Psoas muscle (tissue), 8 donors: ENCODE data around the gene SMIM13. TPM values are rescaled to one million over a fixed set of nuclear protein-coding genes. Genes with fewer than 3 reads are reported as not detected.
A peak's percentile ranks its signal among the peaks of the same experiment; 100 is the strongest.

Experiments used
- ATAC-seq, 4 donors: fragments of 200-7000 bp; cut with Tn5 transposase; one replicate each; pipeline ENCODE4 v1.9.1; 2020; ENCODE audit warnings: moderate library complexity in 3 of 4, mild to moderate bottlenecking in 2 of 4
- DNase-seq, 2 donors: peaks; one replicate each; pipeline ENCODE4 v3.0.0-alpha.2; 2020
- H3K27ac ChIP-seq: fragments of 200-600 bp; one replicate; pipeline ENCODE4 v1.8.0; 2022
- H3K27me3 ChIP-seq, 3 donors: fragments of 200-600 bp in 1 of 3; one replicate each; pipeline versions ENCODE4 v1.6.1 to v1.8.0; 2013 to 2022; ENCODE audit warnings: low read length in 2 of 3, mild to moderate bottlenecking in 2 of 3, moderate library complexity in 1 of 3; ENCODE audit not compliant: insufficient read depth in 3 of 3
- H3K36me3 ChIP-seq, 2 donors: fragments of 200-600 bp in 1 of 2; one replicate each; pipeline versions ENCODE4 v1.6.1 to v1.8.0; 2013 to 2022; ENCODE audit warnings: low read depth in 1 of 2, mild to moderate bottlenecking in 1 of 2, moderate library complexity in 1 of 2; ENCODE audit not compliant: insufficient read depth in 1 of 2
- H3K4me1 ChIP-seq: fragments of 200-600 bp; one replicate; pipeline ENCODE4 v1.8.0; 2022
- H3K4me3 ChIP-seq: fragments of 200-600 bp; one replicate; pipeline ENCODE4 v1.8.0; 2022; ENCODE audit warnings: mild to moderate bottlenecking
- H3K9me3 ChIP-seq: fragments of 200-600 bp; one replicate; pipeline ENCODE4 v1.8.0; 2022
- CTCF ChIP-seq: fragments of 200-600 bp; IDR thresholded peaks from one replicate; pipeline ENCODE4 v1.8.0; 2022; ENCODE audit warnings: antibody characterized with exemption
- WGBS, 3 donors: extraction: QIAGEN DNeasy Blood & Tissue Kit; methylation state at CpG; one replicate each; pipeline versions ENCODE4 v1.1.6 to v1.1.7; 2013; 5-methylcytosine and 5-hydroxymethylcytosine counted together
- intact Hi-C, 2 donors: fragments of 100-400 bp; cut with DNase I; formaldehyde crosslinking; loops; one replicate each; pipeline versions ENCODE4 v1.11.0 to v1.14.2; 2022
- polyA plus RNA-seq, 3 donors: library from polyadenylated mRNA; stranded (reverse); fragments of 200-250 nt; gene quantifications; one replicate each; pipeline ENCODE4 v1.2.3, GENCODE V29; 2013
- total RNA-seq, 4 donors: library from RNA; stranded (reverse); fragmentation: NEBNext Ultra II Directional in 2 of 4; extraction: Animal tissue kit (Norgen Biotek cat#: 25700) in 2 of 4; gene quantifications; one replicate each; pipeline versions ENCODE4 v1.2.1 to v1.2.4, GENCODE V29; 2021 to 2023
- donor health status: healthy with polysubstance abuse.
- donor health status: DM: no; HTN: no; CAD: no; lungs with moderate emphysema.
- donor health status: Bipolar disorder and iron deficiency.
- donor health status: healthy.
- donor health status: DM: yes; HTN: yes; CAD: no.
- donor health status: DM: no; HTN: no; CAD: no.
- donor health status: DM: no; HTN: no; CAD: no.
- donor health status: DM: yes; HTN: yes; CAD: no.

Gene SMIM13
- total and polyA plus RNA-seq, 7 donors: 5.6 to 19.1 (median 10.5) TPM

DNA sequence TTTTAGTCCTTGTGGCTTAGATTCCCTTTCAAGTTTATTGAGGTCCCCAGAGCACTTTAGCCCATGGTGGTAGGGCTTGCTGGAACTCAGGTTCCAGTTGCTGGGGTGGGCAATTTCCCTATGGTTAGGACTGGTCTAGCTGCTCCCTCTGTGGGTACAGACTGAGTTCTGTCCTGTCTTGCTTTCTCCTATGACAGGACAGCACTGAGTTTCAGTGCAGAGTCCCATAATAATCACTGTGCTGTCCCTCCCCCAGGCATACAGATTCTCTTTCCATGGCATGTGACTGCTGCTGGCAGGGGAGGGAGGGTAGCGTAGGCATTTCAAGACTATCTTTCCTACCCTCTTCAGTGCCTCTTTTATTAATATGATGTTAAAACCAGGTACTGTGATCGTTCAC is 35.0 kb downstream of the SMIM13 start:
- Histone ChIP-seq H3K4me1 (peaks cover 6% of the 10 kb centered on the region), H3K27ac (no peak overlapping the region), H3K36me3 (no peaks in the 10 kb centered on the region), H3K4me3 (no peak overlapping the region), H3K27me3 (no peaks in the 10 kb centered on the region), H3K9me3 (no peaks in the 10 kb centered on the region)
- DNase-seq: no peak
- ATAC-seq: peak; percentile 52 to 82 (median 66)
- TF ChIP-seq CTCF: no peak
- WGBS, 3 donors: 66 to 75% (median 69%) methylated on average over 2 of the region's 2 CpGs
- intact Hi-C loops: no loop called here

- Histone ChIP-seq H3K27ac (no peak overlapping the region), H3K4me3 (no peak overlapping the region), H3K27me3 (no peaks in the 10 kb centered on the region), H3K9me3 (no peaks in the 10 kb centered on the region), H3K36me3 (peaks cover 1 to 8% of the 10 kb centered on the region in 2 donors), H3K4me1 (peaks cover 6% of the 10 kb centered on the region)
- WGBS, 3 donors: 55 to 63% (median 61%) methylated on average over 1 of the region's 1 CpG
- intact Hi-C loops: no loop called here
- no peak for DNase-seq
- no peak for TF ChIP-seq CTCF
- no peak for ATAC-seq
Observed at GRCh38 chr6:11129908-11130565, 36.4 kb downstream of the SMIM13 start.

GRCh38 chr6:11130605-11131004 is 37.0 kb downstream of the SMIM13 start:
- no peak for TF ChIP-seq CTCF
- H3K4me1 ChIP-seq: peaks cover 6% of the 10 kb centered on the region
- no peak overlapping the region for H3K4me3 ChIP-seq
- no peaks in the 10 kb centered on the region for H3K9me3 ChIP-seq
- DNase-seq (no peak), ATAC-seq (no peak)
- intact Hi-C loops: no loop called here
- H3K27me3 ChIP-seq: no peaks in the 10 kb centered on the region
- H3K27ac ChIP-seq: no peak overlapping the region
- H3K36me3 ChIP-seq: peaks cover 2 to 14% of the 10 kb centered on the region in 2 donors

GRCh38 chr6:11132194-11132888 is 38.7 kb downstream of the SMIM13 start:
- no peak for DNase-seq
- no peak overlapping the region for H3K27ac ChIP-seq
- 90 to 93% (median 91%) methylated on average over 6 of the region's 6 CpGs for WGBS, 3 donors
- H3K9me3 ChIP-seq: no peaks in the 10 kb centered on the region
- H3K4me3 ChIP-seq: no peak overlapping the region
- peaks cover 2 to 22% of the 10 kb centered on the region in 2 donors for H3K36me3 ChIP-seq
- peaks cover 6% of the 10 kb centered on the region for H3K4me1 ChIP-seq
- TF ChIP-seq CTCF: no peak
- no peaks in the 10 kb centered on the region for H3K27me3 ChIP-seq
- no peak for ATAC-seq
- intact Hi-C loops: no loop called here
